K562 (cell line): ENCODE data around the gene LSM12. TPM values are rescaled to one million over a fixed set of nuclear protein-coding genes. Genes with fewer than 3 reads are reported as not detected.
A peak's percentile ranks its signal among the peaks of the same experiment; 100 is the strongest.
"Not testable (repeated sequence)": the region's sequence is repeated elsewhere in the genome, so short reads cannot be mapped to it uniquely, and the experiment has no call there.

ENCODE experiments used
- ATAC-seq: fragments of 200-7000 bp; cut with Tn5 transposase; 3 replicates; pipeline ENCODE4 v1.9.1; 2020; ENCODE audit warnings: moderate library complexity
- BruUV-seq: library from RNA; stranded (reverse); fragments of 400-500 nt; replicated peaks from 2 replicates; lab custom pipeline; 2021; lab: Mats Ljungman, UMichigan
- CTCF ChIA-PET: fragments of 300-600 bp; formaldehyde crosslinking; extraction: SDS; loops from one replicate; lab custom pipeline; 2021; ENCODE audit warnings: low intra/inter-chr PET ratio; lab: Yijun Ruan, JAX
- POLR2A ChIA-PET: fragments of 300-600, 350-650 bp; sonication (Branson Sonifier 250); formaldehyde crosslinking; extraction: SDS; loops from one replicate; lab custom pipeline; 2021; ENCODE audit warnings: antibody characterized with exemption, inconsistent platforms; lab: Yijun Ruan, JAX
- DNase-seq, 4 experiments: peaks; one replicate each; pipeline versions ENCODE4 v3.0.0 to v3.0.0-alpha.2; 2011 to 2018; ENCODE audit warnings: low spot score in 3 of 4, mixed read lengths in 3 of 4; ENCODE audit errors: extremely low read depth in 1 of 4
- FAIRE-seq: peaks from 2 replicates; lab custom pipeline; 2011; peaks lifted over from hg19 to GRCh38; lab: Jason Lieb, UNC
- H2AFZ ChIP-seq: 2 replicates; pipeline ENCODE4 v1.6.0; 2011; ENCODE audit warnings: low read depth, low read length, control low read depth, inconsistent platforms
- H3K27ac ChIP-seq: fragments of 200-600 bp; 3 replicates; pipeline ENCODE4 v1.8.0; 2011; ENCODE audit warnings: low read depth, mild to moderate bottlenecking, control low read depth, inconsistent platforms, low read length, moderate library complexity, mixed read lengths; ENCODE audit errors: extremely low read depth
- H3K27me3 ChIP-seq, 2 experiments: fragments of 300-600 bp in 1 of 2; 2 replicates in 1 of 2; 3 replicates in 1 of 2; pipeline versions ENCODE4 v1.6.0 to v1.8.0; 2011; ENCODE audit warnings: inconsistent platforms in 2 of 2, low read length in 2 of 2, mild to moderate bottlenecking in 1 of 2, mixed read lengths in 1 of 2, moderate library complexity in 1 of 2; ENCODE audit not compliant: control insufficient read depth in 2 of 2, insufficient read depth in 2 of 2
- H3K36me3 ChIP-seq: fragments of 300-600 bp; 3 replicates; pipeline ENCODE4 v1.8.0; 2011; ENCODE audit warnings: mild to moderate bottlenecking, low read length, inconsistent platforms; ENCODE audit not compliant: control insufficient read depth, insufficient read depth
- H3K4me1 ChIP-seq, 2 experiments: fragments of 200-600 bp in 1 of 2; replicated peaks in 1 of 2; 2 replicates in 1 of 2; 3 replicates in 1 of 2; pipeline versions ENCODE4 v1.5.1 to v1.8.0; 2011; ENCODE audit warnings: inconsistent platforms in 2 of 2, low read length in 2 of 2, mild to moderate bottlenecking in 1 of 2, mixed read lengths in 1 of 2, moderate library complexity in 1 of 2; ENCODE audit not compliant: control insufficient read depth in 2 of 2, insufficient read depth in 2 of 2
- H3K4me2 ChIP-seq: 2 replicates; pipeline ENCODE4 v1.6.1; 2011; ENCODE audit warnings: low read length, control low read depth, inconsistent platforms, mixed read lengths; ENCODE audit not compliant: insufficient read depth
- H3K4me3 ChIP-seq: fragments of 200-600 bp; sonication (generic), shearing (Covaris generic); 2 replicates; pipeline ENCODE4 v1.5.1; 2016; ENCODE audit warnings: control low read depth, inconsistent platforms
- H3K79me2 ChIP-seq: fragments of 200-600 bp; 3 replicates; pipeline ENCODE4 v1.8.0; 2011; ENCODE audit warnings: low read length, inconsistent platforms; ENCODE audit not compliant: control insufficient read depth, insufficient read depth
- H3K9ac ChIP-seq, 2 experiments: 2 replicates each; pipeline versions ENCODE4 v1.6.0 to v1.6.1; 2011; ENCODE audit warnings: low read depth in 2 of 2, low read length in 2 of 2, control low read depth in 1 of 2, inconsistent platforms in 1 of 2, mild to moderate bottlenecking in 1 of 2, mixed read lengths in 1 of 2; ENCODE audit not compliant: insufficient read depth in 1 of 2
- H3K9me1 ChIP-seq: one replicate; pipeline ENCODE4 v1.6.0; 2011; ENCODE audit warnings: inconsistent platforms, mild to moderate bottlenecking, low read length, moderate library complexity; ENCODE audit not compliant: control insufficient read depth, insufficient read depth
- H3K9me3 ChIP-seq: replicated peaks from 2 replicates; pipeline ENCODE4 v1.5.1; 2011; ENCODE audit warnings: low read depth, low read length, inconsistent platforms; ENCODE audit not compliant: control insufficient read depth, insufficient read depth
- H4K20me1 ChIP-seq: replicated peaks from 2 replicates; pipeline ENCODE4 v1.6.1; 2011; ENCODE audit warnings: low read length, inconsistent platforms, mixed read lengths; ENCODE audit not compliant: control insufficient read depth, insufficient read depth
- NFIC ChIP-seq: fragments of 450-650 bp; IDR thresholded peaks from 2 replicates; pipeline ENCODE4 v1.6.1; 2017; ENCODE audit warnings: mild to moderate bottlenecking, inconsistent platforms
- RCOR1 ChIP-seq, 2 experiments: IDR thresholded peaks; 2 replicates each; pipeline ENCODE4 v1.6.1; 2012; ENCODE audit warnings: low read depth in 2 of 2, low read length in 2 of 2, borderline replicate concordance in 1 of 2, improper control_type of control experiment in 1 of 2
- ZC3H8 ChIP-seq: fragments of 450-650 bp; IDR thresholded peaks from 2 replicates; pipeline ENCODE4 v1.6.1; 2017
- WGBS: fragments of 100-300 bp; shearing (Covaris generic); methylation state at CpG from one replicate; pipeline ENCODE4 v1.1.6; 2016; ENCODE audit warnings: low coverage, mixed read lengths; ENCODE audit not compliant: insufficient coverage; ENCODE audit errors: missing lambda C conversion rate; 5-methylcytosine and 5-hydroxymethylcytosine counted together
- in situ Hi-C: fragments of 300-500 bp; cut with MboI; formaldehyde crosslinking; loops from 4 replicates; pipeline ENCODE4 v1.15.0; 2018; ENCODE audit warnings: inconsistent platforms, mixed read lengths
- intact Hi-C: fragments of 100-400 bp; cut with micrococcal nuclease; formaldehyde crosslinking; loops from 2 replicates; pipeline ENCODE4 v1.14.2; 2022
- polyA plus RNA-seq, 8 experiments: library from polyadenylated mRNA; depleted of rRNA in 4 of 8; stranded (reverse) in 5 of 8; unstranded in 3 of 8; fragments of >200 nt; fragmentation: Nextera tagmentation in 2 of 8; fragmentation: Illumina TruSeq in 1 of 8; extraction: Ambion mirVana in 2 of 8; extraction: Trizol in 1 of 8; gene quantifications; 2 replicates each; pipeline versions ENCODE4 v1.2.1 to v1.2.3, GENCODE V29; 2011 to 2014; ENCODE audit warnings: inconsistent platforms in 1 of 8, missing spikeins in 1 of 8
- total RNA-seq, 7 experiments: library from RNA; depleted of rRNA in 6 of 7; stranded (reverse); fragments of >200 nt in 6 of 7; fragmentation: Illumina TruSeq in 2 of 7; extraction: Trizol in 2 of 7; gene quantifications; 2 replicates each; pipeline versions ENCODE4 v1.2.1 to v1.2.3, GENCODE V29; 2011 to 2021; ENCODE audit warnings: low replicate concordance in 1 of 7

The LSM12 gene
- total and polyA plus RNA-seq, 9 of the 15 experiments (the other 6 are each of a cell fraction or from before 2014, with no cell fraction given), result 53.0 to 258 (median 89.3) TPM

DNA sequence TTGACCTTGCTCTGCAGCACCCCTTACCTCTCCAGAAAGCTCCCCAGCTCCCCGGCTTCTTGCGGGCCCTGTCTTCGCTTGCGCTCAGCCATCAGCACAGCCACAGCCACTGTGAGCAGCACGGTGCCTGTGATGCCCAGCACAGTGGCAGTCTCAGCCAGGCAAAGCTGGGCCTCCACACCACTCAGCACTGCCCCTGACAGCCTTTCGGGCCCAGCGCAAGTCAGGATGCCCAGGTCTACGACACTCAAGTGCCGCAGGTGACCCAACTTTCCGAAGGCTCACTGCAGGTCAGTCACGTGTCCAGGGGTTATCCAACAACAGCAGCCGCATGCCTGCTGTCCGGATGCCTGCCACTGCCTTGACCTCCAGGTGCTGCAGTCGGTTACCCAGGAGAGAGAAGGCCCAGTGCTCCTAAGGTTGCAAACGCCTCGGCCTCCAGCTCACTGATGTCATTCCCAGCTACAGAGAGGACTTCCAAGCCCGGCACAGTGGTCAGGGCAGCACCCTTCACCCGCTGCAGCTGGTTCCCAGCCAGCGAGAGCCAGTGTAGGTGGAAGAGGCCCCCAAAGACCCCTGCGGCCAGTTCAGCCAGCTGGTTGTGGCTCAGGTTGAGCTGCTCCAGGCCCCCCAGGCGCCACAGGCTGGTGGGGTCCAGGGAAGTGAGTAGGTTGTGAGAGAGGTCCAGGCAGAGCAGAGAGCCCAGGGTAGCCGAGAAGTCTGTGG lies 42.8 kb downstream of the LSM12 start (continued):
- no peak for TF ChIP-seq RCOR1 (IDR thresholded peaks at IDR 0.05; ENCODE audit: borderline replicate concordance in 1 of 2, low read depth in 2 of 2, low read length in 2 of 2)

DNA sequence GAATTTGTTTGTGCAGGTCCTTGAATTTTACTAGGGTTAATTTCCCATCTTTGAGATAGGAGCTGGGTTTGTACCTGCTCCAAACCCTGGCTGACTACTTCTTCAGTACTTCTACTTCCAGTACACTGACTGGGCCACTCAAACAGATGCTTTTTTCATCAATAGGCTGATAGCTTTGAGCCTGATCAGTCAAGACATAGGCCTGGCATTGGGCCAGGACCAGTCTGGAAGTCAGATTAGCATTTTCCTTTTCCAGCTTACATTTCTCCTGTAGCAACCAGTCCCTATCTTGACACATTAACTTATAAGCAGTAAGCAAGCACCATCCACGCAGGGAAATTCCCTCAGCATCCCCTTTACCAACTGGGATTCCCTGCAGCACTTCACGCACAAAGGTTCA lies 44.2 kb downstream of the LSM12 start:
- FAIRE-seq, result peak; percentile 46
- CTCF ChIA-PET, result no interaction called here
- no peak overlapping the region for H3K27ac ChIP-seq

DNA sequence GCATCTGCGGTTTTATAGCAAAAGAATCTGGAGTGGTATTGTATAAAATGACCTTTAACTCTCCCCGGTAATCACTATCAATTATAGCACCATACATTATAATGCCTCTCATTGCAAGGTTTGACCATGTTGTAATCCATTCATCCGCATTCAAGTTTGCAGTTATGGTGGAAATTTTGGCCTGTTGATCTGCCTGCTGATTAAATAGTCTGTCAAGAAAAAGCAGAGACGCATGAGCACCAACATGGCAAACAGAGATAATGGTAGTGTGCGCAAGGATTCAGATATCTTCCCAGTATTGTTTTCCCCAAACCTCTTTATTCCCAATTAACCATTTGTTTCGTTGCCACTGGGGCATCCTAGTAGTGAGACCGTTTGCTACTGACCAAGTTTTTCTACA lies 45.2 kb downstream of the LSM12 start:
- in situ Hi-C loops, H3K4me3 ChIP-seq, H3K9ac ChIP-seq, H3K27me3 ChIP-seq, H3K9me3 ChIP-seq, H3K9me1 ChIP-seq, H3K27ac ChIP-seq, H2AFZ ChIP-seq, H3K4me2 ChIP-seq, ATAC-seq, CTCF ChIA-PET, FAIRE-seq, DNase-seq, H3K79me2 ChIP-seq, intact Hi-C loops, H4K20me1 ChIP-seq: not testable (repeated sequence)
- 75% methylated on average over 7 of the region's 7 CpGs for WGBS
- POLR2A ChIA-PET, result interaction anchor here (1.3 kb wide), 1 partner anchor 9 kb away, joined by 5 read pairs; no protein-coding TSS in a partner anchor
- TSS peak; percentile 17 for BruUV-seq
- Histone ChIP-seq H3K36me3 (peaks cover 32% of the 10 kb centered on the region; the same call in 1 of the 3 replicates), H3K4me1 (peaks cover 9 to 17% of the 10 kb centered on the region in 2 experiments; a peak in 4 of 5 replicates)

More for the DNA sequence above, 44.2 kb downstream of the LSM12 start:
- Histone ChIP-seq H3K9ac (no peak overlapping the region), H3K9me3 (no peaks in the 10 kb centered on the region), H3K4me1 (peaks cover 9 to 14% of the 10 kb centered on the region in 2 experiments; a peak in 4 of 5 replicates), H3K4me2 (no peak overlapping the region), H3K27me3 (no peaks in the 10 kb centered on the region), H3K4me3 (no peak overlapping the region), H3K79me2 (no peaks in the 10 kb centered on the region), H2AFZ (no peak overlapping the region), H4K20me1 (no peaks in the 10 kb centered on the region), H3K9me1 (no peaks in the 10 kb centered on the region), H3K36me3 (peaks cover 37% of the 10 kb centered on the region; the same call in 1 of the 3 replicates)
- DNase-seq, result no peak
- ATAC-seq, result no peak
- POLR2A ChIA-PET, result interaction anchor here (1.0 to 1.3 kb wide), 2 partner anchors 8 to 16 kb away, joined by 3 to 5 read pairs; no protein-coding TSS in a partner anchor
- TF ChIP-seq NFIC, result peak; percentile 79
- no peak for TF ChIP-seq ZC3H8
- intact Hi-C loops (no loop called here), in situ Hi-C loops (no loop called here)
- 86% methylated on average over 2 of the region's 2 CpGs for WGBS
- BruUV-seq, result no TSS peak
